Measurements from ENCODE around the gene BYSL.

BYSL gene

DNA sequence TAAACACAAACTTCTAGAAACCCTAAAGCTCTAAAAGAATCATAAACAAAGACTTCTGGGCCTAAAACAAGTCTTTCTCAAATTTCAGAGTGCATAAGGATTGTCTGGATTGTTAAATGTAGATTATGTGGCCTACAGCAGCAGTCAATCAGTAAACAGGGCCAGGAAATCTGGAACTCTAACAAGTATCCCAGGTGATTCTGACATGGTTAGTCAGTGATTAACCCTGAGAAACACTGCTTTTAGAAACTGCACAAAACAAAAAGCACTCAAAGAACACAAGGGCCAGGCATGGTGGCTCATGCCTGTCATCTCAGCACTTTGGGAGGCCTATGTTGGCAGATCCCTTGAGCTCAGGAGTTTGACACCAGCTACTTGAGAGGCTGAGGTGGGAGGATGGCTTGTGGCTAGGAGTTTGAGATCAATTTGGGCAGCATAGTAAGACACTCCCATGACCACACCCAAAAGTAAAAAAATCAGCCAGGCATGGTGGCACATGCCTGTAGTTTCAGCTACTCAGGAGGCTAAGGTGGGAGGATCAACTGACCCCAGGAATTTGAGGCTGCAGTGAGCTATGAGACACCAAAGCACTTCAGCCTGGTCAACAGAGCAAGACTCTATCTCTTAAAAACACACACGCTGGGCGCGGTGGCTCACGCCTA is 6.3 kb upstream of the BYSL start:
- DNase-seq (ENCODE audit: low read depth) = no peak

DNA sequence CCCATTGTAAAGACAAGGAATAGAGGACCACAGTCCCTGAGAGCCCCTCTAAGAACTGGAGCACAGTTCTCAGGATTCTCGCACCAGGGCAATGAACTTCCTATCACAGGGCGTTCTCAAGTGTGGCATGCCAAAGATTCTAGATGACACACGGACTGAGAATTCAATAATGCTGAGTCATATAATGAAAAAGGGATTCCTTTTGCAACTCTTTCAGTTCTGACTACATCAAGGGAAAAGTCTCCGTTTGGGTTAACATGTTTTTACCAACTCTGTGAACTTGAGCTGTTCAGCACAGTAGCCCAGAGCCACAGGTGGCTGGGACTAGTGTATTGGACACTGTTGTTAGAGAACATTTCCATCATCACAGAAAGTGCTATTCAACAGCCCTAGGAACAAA is 3.8 kb upstream of the BYSL start:
- DNase-seq (ENCODE audit: low read depth) = no peak

- no peak for DNase-seq (ENCODE audit: low read depth)
These were observed 356 bp downstream of the BYSL start for GRCh38 chr6:41921712-41921998.

DNA sequence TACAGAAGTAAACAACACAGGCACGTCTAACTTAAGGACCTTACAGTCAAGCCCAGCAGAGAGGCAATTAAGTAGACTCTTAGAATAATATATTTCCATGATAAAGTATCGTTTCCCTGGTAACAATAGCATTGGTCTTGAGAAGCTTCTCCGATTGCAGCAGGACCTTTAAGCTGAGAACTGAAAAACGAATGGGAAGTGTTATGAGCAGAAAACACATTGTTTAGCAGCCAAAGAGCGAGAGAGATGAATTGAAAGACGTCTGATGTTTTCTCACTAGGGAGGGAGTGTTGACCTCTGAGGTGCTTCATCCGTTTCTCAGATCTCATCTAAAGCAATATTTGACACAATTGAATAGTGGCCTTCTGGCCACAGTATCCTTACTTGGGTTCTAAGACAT is 855 bp downstream of the BYSL start:
- no peak for DNase-seq (ENCODE audit: low read depth)

DNA sequence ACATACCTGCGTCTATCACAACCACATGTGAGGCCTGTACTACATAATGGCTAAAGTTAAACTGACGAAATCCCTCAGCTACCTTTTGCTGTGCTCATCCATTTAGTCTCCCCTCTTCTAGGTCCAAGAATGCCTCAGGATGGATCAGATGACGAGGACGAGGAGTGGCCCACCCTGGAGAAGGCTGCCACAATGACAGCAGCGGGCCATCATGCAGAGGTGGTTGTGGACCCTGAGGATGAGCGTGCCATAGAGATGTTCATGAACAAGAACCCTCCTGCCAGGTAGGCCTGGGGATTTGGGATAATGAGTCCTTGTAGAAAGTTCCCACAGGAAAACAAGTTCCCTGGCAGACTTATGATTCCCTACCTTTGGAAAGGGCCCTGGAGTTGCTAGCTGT is 6.0 kb downstream of the BYSL start:
- DNase-seq (ENCODE audit: low read depth) = no peak

- DNase-seq (ENCODE audit: low read depth) = no peak
These were observed 8.6 kb downstream of the BYSL start for GRCh38 chr6:41929924-41930323.

DNA sequence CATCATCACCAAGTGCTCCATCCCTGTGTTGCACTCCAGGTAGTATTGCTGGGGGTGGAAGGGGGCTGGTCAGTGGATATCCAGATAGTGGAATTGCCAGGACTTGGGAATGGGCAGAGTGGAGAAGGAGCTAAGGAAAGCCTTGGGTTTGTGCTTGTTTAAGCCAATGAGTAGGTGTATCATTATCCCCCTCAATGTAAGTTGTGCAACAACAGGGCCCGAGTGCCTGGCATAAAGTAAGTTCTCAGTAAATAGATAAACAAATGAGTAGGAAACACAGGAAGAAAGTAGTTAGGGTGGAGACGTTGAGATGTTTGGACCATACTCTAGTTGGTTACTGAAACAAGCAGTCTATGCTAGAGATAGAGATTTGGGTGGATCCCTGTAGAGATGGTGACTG is 10.5 kb downstream of the BYSL start:
- no peak for DNase-seq (ENCODE audit: low read depth)

DNA sequence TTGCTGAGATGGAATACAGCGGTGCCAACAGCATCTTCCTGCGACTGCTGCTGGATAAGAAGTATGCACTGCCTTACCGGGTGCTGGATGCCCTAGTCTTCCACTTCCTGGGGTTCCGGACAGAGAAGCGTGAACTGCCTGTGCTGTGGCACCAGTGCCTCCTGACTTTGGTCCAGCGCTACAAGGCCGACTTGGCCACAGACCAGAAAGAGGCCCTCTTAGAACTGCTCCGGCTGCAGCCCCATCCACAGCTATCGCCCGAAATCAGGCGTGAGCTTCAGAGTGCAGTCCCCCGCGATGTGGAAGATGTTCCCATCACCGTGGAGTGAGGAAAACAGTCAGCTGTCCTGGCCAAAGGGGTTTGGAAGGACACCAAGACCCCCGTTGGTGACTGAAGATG is 11.1 kb downstream of the BYSL start:
- DNase-seq (ENCODE audit: low read depth) = no peak

- no peak for DNase-seq (ENCODE audit: low read depth)
These were observed 13.2 kb downstream of the BYSL start for GRCh38 chr6:41934278-41935192.

- DNase-seq (ENCODE audit: low read depth) = no peak
These were observed 13.9 kb downstream of the BYSL start for GRCh38 chr6:41935193-41935574.

GRCh38 chr6:41935685-41936072 is 14.4 kb downstream of the BYSL start:
- no peak for DNase-seq (ENCODE audit: low read depth)

- peak; percentile 48 for DNase-seq (ENCODE audit: low read depth)
These were observed 15.0 kb downstream of the BYSL start for GRCh38 chr6:41936073-41936837.

DNA sequence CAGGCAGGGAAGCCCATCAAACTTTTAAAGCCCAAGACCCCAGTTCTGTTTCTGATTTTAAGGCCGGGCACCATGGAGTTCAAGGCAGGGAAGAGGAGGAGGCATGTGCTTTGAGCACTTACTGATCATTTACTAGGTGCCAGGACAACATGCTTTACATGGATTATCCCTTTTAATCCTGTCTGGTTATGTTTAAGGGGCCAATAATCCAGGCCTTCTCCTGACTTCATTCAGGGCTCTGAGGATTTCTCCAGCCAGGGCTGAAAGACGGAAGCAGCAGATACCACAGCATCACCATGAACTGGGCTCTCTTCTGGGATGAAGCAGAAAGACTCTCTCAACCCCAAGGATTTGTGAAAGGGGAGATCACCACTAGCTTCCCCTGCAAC is 16.2 kb downstream of the BYSL start:
- DNase-seq (ENCODE audit: low read depth) = no peak

DNA sequence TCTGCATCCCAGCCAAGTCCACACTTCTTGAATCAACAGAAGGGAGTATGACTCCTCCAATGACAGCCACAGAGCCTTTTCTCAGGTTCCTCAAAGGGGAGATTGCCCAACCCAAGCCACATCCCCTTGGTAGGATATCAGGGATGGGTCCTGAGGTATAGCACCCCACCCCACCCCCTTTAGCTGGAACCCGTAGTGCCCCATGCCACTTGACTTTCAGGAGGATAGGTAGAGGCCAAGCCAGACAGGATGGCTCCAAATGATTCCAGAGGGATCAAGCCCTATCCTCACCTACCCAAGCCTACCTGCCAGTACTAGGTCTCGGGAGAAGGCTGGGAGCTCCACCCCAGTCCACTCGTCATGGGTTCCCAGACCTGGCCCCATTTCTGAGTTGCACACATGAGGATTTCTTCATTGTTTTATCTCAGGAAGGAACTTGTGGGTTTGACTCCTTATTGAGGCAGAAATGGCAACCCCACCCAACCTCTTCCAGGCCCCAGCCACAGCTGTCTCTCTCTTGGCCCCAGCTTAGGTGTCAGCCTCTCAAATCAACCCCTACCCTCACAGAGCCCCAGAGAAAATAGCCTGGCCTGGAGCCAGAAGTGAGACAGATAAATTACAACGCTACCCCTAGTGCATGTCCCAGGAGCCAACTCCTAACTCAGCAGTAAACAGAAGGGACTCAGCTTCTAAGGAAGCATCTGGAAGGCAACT is 16.7 kb downstream of the BYSL start:
- no peak for DNase-seq (ENCODE audit: low read depth)

- no peak for DNase-seq (ENCODE audit: low read depth)
These were observed 17.4 kb downstream of the BYSL start for GRCh38 chr6:41938590-41939175.

DNA sequence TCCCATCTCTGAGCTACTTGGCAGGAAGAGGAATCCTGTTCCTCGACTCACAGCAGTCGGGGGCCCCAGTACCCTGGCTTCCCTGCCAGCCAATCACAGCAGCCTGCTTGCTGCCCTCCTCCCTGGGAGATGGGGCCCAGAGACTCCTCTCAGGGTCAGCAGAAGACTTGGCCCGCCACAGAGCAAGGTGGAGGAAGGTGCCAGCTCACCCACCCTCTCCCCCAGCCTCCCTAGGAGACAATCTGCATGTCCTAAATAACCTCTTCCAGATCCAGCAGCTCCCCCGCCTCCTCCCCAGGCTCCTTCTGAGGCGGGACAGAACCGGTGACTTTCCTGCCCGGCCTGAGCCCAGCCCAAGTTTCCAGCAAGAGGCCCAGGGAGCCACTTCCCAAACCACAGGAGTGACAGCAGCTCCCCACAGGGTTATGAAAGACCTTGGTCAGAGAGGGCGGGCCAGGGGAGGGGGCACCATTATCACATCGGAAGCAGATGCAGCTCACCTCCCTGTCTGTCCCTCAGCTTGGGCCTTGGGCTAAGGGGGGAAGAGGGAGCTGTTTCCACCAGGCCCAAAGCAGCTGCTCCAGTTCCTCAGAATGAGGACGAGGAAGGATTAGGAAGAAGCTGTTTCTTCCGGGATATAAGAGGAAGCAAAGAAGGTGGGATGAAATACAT is 18.0 kb downstream of the BYSL start:
- no peak for DNase-seq (ENCODE audit: low read depth)

DNA sequence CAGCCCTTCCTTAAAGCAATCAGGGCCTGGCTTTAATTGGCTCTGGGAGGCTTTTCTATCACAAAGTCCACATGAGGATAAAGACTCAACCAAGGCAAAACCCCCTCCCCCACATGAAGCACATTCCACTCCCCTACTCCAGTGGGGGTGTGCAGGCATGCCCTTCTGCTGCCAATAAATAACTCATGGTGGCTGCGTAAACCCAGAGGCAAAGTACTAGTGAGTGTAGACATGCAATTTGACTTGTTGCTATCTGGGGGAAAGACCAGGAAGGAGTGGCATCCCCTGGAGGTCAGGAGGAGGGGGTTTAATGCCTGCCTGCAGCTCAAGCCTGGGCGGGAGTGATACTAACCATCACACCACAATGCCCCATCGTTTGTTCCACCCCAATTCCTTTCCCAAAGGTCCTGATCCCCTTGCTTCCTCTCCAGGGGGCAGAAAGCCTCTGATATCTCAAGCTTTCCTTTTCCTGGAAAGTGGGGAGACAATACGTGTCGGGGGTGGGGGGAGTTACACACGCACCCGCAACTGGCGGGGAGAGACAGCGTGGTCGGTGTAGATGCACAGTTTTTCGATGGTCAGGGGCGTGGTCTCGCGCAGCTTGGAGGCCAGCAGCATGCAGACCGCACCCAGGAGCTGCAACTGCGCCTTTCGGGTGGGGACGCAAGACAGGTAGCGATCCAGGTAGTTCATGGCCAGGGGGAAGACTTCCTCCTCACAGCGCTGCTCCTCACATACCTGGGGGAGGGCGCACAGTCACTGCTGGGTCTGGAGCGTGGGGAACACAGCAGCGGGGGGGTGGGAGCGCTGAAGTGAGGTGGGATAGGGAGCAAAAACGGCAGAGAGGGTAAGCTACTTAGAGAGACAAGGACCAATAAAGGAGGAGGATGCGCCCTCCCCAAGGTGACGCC is 18.8 kb downstream of the BYSL start:
- DNase-seq (ENCODE audit: low read depth) = no peak

- peak; percentile 31 for DNase-seq (ENCODE audit: low read depth)
These were observed 19.5 kb downstream of the BYSL start for GRCh38 chr6:41940759-41941279.

DNA sequence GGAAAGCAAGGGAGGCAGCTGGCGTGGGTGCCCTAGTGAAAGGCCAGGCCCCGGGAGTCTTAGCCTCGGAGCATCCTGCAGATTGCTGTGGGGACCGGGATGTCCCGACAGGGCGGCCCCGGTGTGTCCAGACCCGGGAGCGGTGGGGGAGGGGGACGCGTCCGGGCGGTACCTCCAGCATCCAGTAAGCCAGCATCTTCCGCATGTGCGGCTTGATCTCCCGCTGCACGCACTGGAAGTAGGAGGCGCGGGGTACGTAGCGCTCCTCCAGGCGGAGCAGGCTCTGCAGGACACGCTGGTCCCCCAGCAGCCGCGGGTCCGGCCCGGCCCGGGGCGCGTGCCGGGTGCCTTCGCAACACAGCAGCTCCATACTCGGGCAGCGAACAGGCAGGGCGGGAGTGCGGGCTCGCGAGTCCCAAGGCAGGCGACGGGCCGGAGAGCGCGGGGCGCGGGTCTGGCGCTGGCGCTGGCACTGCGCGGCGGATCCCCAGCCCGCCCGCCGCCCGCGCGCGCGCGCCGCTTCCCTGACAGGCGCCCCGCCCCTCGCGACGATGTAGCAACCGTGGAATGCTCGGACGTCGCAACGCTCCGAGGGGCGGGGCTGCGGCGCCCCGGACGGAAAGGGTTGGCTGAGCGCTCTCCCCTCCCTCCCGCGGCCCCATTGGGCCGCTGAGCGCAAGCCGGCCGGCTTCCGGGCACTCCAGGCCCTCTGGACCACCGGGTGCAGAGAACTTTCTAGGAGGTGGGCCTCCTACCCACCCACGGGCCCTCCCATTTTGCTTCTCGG is 20.2 kb downstream of the BYSL start, which contains the start of gene CCND3:
CCND3 (minus strand) TSS at position 529 of the 787 bp plus-strand sequence; CDS start at position 370, 159 bp downstream.
- DNase-seq (ENCODE audit: low read depth) = peak; percentile 80

Data from stimulated activated CD8-positive, alpha-beta memory T cell treated with anti-CD3 and anti-CD28 coated beads, Interleukin-7, amount 100 ng/mL, for 24 hours (primary cell).